Tibial nerve (tissue), 4 donors: Measurements from ENCODE around the gene SLC34A1.

Experiments used
- CTCF ChIP-seq, 5 experiments: fragments of 200-600 bp in 3 of 5; fragments of 450-650 bp in 2 of 5; sonication (generic) in 3 of 5; IDR thresholded peaks; one replicate each; pipeline ENCODE4 v1.5.1; 2016 to 2019; ENCODE audit warnings: antibody characterized with exemption in 5 of 5, mild to moderate bottlenecking in 3 of 5, moderate library complexity in 2 of 5
- EP300 ChIP-seq, 2 donors: sonication (generic); formaldehyde crosslinking; IDR thresholded peaks; one replicate each; pipeline ENCODE4 v1.6.1; 2017; ENCODE audit warnings: antibody characterized with exemption in 2 of 2, mild to moderate bottlenecking in 1 of 2
- POLR2A ChIP-seq, 2 donors: fragments of 450-650 bp; IDR thresholded peaks; one replicate each; pipeline ENCODE4 v1.6.1; 2017; ENCODE audit warnings: antibody characterized with exemption in 2 of 2, mild to moderate bottlenecking in 2 of 2, moderate library complexity in 2 of 2

DNA sequence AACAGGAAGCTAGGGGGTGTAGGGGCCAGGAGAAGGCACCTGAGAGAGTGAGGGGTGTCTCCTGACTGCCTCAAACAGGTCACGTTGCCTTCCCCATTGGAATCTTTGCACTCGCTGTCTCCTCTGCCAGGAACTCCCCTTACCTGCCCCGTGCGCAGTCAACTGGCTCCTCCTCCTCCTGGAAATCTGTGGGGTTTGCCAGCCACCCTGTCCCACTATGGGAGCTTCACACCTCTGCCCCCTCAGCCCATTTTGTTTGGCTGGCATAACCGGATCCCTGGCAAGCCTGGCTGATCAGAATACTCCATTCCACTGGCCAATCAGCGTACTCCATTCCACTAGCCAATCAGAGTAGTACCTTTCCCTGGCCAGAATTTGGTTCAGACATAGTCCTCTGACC lies 10.4 kb upstream of the SLC34A1 start:
- TF ChIP-seq CTCF (IDR thresholded peaks at IDR 0.05) (no peak), POLR2A (IDR thresholded peaks at IDR 0.05) (no peak), EP300 (IDR thresholded peaks at IDR 0.05) (no peak)
